ENCODE results near the gene SDC1.

Gene SDC1

GRCh38 chr2:20189299-20189931 lies 35.5 kb downstream of the SDC1 start:
- no peak for DNase-seq
- in situ Hi-C loops (cut with MboI; ENCODE audit: low pct_unique_long_range_greater_than_20kb, low sequenced_read_pairs): no loop called here

- in situ Hi-C loops (cut with MboI; ENCODE audit: low pct_unique_long_range_greater_than_20kb, low sequenced_read_pairs): no loop called here
- DNase-seq: no peak
Observed at GRCh38 chr2:20188851-20189250, 36.1 kb downstream of the SDC1 start.

GRCh38 chr2:20188201-20188600 lies 36.7 kb downstream of the SDC1 start:
- no peak for DNase-seq
- in situ Hi-C loops (cut with MboI; ENCODE audit: low pct_unique_long_range_greater_than_20kb, low sequenced_read_pairs): no loop called here

- peak; percentile 48 for DNase-seq
- in situ Hi-C loops (cut with MboI; ENCODE audit: low pct_unique_long_range_greater_than_20kb, low sequenced_read_pairs): no loop called here
Observed at GRCh38 chr2:20187331-20187730, 37.6 kb downstream of the SDC1 start.

GRCh38 chr2:20186855-20187187 lies 38.1 kb downstream of the SDC1 start:
- in situ Hi-C loops (cut with MboI; ENCODE audit: low pct_unique_long_range_greater_than_20kb, low sequenced_read_pairs): no loop called here
- DNase-seq: no peak

- peak; percentile 81 for DNase-seq
- in situ Hi-C loops (cut with MboI; ENCODE audit: low pct_unique_long_range_greater_than_20kb, low sequenced_read_pairs): no loop called here
Observed at GRCh38 chr2:20186078-20186854, 38.7 kb downstream of the SDC1 start.

- in situ Hi-C loops (cut with MboI; ENCODE audit: low pct_unique_long_range_greater_than_20kb, low sequenced_read_pairs): no loop called here
- DNase-seq: peak; percentile 60
Observed at GRCh38 chr2:20185176-20186022, 39.5 kb downstream of the SDC1 start.

- no peak for DNase-seq
- in situ Hi-C loops (cut with MboI; ENCODE audit: low pct_unique_long_range_greater_than_20kb, low sequenced_read_pairs): no loop called here
Observed at GRCh38 chr2:20184067-20184938, 40.6 kb downstream of the SDC1 start.

GRCh38 chr2:20183373-20183772 lies 41.6 kb downstream of the SDC1 start:
- in situ Hi-C loops (cut with MboI; ENCODE audit: low pct_unique_long_range_greater_than_20kb, low sequenced_read_pairs): no loop called here

GRCh38 chr2:20182241-20182931 lies 42.5 kb downstream of the SDC1 start:
- no peak for DNase-seq
- in situ Hi-C loops (cut with MboI; ENCODE audit: low pct_unique_long_range_greater_than_20kb, low sequenced_read_pairs): no loop called here

More at GRCh38 chr2:20183373-20183772, 41.6 kb downstream of the SDC1 start:
- no peak for DNase-seq

- DNase-seq: no peak
- in situ Hi-C loops (cut with MboI; ENCODE audit: low pct_unique_long_range_greater_than_20kb, low sequenced_read_pairs): no loop called here
Observed at GRCh38 chr2:20181761-20182160, 43.2 kb downstream of the SDC1 start.

- no peak for DNase-seq
- in situ Hi-C loops (cut with MboI; ENCODE audit: low pct_unique_long_range_greater_than_20kb, low sequenced_read_pairs): no loop called here
Observed at GRCh38 chr2:20180676-20181648, 44.0 kb downstream of the SDC1 start.

GRCh38 chr2:20179755-20180594 lies 45.0 kb downstream of the SDC1 start:
- DNase-seq: no peak
- in situ Hi-C loops (cut with MboI; ENCODE audit: low pct_unique_long_range_greater_than_20kb, low sequenced_read_pairs): no loop called here

GRCh38 chr2:20179466-20179754 lies 45.5 kb downstream of the SDC1 start:
- DNase-seq: no peak
- in situ Hi-C loops (cut with MboI; ENCODE audit: low pct_unique_long_range_greater_than_20kb, low sequenced_read_pairs): no loop called here

GRCh38 chr2:20178666-20179465 lies 46.1 kb downstream of the SDC1 start:
- DNase-seq: no peak
- in situ Hi-C loops (cut with MboI; ENCODE audit: low pct_unique_long_range_greater_than_20kb, low sequenced_read_pairs): no loop called here

GRCh38 chr2:20178249-20178607 lies 46.7 kb downstream of the SDC1 start:
- in situ Hi-C loops (cut with MboI; ENCODE audit: low pct_unique_long_range_greater_than_20kb, low sequenced_read_pairs): no loop called here
- DNase-seq: no peak

Measured in KBM-7 (cell line).